ENCODE measurements around the gene ARFGEF3. TPM values are rescaled to one million over a fixed set of nuclear protein-coding genes. Genes with fewer than 3 reads are reported as not detected.

Gene ARFGEF3
- total RNA-seq, 1 donor from 2014 or later, result 0.15 TPM

DNA sequence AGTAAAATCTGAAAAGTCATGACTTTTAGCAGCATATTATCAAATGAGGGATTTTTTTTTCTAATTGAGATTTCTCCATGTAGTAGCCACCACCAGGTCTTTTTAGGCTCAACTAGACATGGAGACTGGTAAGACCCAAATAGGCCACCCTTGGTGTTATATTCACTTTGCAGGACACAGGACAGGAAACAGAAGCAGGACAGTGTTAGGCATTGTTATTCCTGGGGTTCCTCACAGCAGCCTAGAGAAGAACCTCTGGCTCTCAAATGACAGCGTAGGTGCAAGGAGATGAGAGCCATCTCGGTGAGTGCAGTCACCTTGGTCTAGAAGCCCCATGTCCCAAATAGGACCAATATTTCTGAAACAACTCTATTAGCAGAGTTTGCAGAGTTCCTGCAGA lies 75.7 kb downstream of the ARFGEF3 start:
- intact Hi-C loops (cut with micrococcal nuclease), result no loop called here

GRCh38 chr6:138238368-138238767 lies 76.6 kb downstream of the ARFGEF3 start:
- intact Hi-C loops (cut with micrococcal nuclease), result no loop called here

GRCh38 chr6:138239774-138240173 lies 78.0 kb downstream of the ARFGEF3 start:
- intact Hi-C loops (cut with micrococcal nuclease), result no loop called here

DNA sequence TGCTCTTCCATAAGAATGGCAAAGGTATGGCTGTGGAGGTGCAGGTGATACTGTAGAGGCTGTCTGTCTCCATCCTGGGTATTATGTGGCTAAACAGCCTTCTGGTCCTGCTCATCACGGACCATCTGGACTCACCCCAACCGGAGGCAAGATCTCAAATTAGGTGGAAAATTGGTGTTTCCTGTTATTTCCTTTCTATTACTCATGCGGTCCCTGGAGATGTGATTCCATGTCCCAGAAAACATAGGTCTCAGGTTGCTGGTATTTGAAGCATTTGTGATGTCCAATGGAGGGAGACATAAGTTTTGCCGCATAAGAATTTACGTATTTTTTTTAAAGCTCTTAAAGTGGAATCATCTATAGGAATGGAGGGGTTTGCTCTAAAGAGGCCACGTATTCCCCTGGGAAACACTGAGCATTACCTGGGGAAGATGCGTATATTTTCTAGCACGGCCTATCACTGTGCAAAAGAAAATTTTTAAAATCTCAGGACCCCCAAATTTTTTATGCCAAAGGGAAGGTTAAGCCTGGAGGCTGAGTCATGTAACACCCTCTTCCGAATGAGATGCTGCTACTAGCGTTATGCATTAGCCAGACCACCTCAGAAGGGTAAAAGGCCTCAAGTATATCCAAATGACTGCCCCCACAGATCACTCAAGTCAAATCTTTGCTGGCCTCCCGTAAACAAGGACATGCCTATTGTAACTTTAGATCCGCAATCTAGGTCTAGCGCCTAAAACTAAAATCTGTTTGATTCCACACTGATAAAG lies 78.9 kb downstream of the ARFGEF3 start:
- intact Hi-C loops (cut with micrococcal nuclease), result no loop called here

DNA sequence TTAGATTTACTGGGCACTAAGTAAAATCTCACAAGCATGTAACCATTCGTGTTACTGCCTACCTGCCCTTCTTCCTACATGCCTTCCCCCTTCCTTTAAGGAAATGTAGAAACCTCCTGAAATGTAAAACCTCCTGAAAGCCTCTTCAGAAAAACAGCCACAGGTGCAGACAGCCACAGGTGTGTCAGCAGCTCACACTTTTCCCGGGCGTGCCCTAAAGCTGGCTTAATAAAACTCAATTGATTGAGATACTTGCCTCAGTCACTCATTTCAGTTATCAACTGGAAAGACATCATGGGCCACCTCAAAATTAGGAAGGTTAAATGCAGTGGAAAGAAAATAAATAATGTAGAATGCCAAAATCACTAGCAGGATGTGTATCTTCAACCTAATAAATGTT lies 79.6 kb downstream of the ARFGEF3 start:
- intact Hi-C loops (cut with micrococcal nuclease), result no loop called here

DNA sequence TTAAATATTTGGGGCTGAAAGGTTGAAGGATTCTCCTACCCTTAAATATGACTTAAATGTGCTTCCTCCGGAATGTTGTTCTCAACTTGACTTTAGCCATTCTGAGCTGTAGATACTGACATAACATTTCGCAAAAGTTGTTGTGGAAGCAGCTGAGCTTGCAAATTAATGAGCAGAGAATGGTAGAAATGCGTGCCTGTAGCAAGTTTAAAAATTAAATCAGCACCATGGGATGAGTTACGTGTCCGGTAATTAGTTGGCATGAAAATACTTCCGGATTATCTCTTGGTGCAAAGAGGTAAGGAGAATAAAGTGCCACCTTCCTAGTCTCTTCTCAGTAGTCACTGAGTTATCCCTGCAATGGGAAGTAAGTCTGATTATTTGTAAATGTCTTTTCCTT lies 80.2 kb downstream of the ARFGEF3 start:
- intact Hi-C loops (cut with micrococcal nuclease), result no loop called here

GRCh38 chr6:138242987-138243592 lies 81.4 kb downstream of the ARFGEF3 start:
- intact Hi-C loops (cut with micrococcal nuclease), result no loop called here

GRCh38 chr6:138245751-138246150 lies 84.0 kb downstream of the ARFGEF3 start:
- intact Hi-C loops (cut with micrococcal nuclease), result no loop called here

DNA sequence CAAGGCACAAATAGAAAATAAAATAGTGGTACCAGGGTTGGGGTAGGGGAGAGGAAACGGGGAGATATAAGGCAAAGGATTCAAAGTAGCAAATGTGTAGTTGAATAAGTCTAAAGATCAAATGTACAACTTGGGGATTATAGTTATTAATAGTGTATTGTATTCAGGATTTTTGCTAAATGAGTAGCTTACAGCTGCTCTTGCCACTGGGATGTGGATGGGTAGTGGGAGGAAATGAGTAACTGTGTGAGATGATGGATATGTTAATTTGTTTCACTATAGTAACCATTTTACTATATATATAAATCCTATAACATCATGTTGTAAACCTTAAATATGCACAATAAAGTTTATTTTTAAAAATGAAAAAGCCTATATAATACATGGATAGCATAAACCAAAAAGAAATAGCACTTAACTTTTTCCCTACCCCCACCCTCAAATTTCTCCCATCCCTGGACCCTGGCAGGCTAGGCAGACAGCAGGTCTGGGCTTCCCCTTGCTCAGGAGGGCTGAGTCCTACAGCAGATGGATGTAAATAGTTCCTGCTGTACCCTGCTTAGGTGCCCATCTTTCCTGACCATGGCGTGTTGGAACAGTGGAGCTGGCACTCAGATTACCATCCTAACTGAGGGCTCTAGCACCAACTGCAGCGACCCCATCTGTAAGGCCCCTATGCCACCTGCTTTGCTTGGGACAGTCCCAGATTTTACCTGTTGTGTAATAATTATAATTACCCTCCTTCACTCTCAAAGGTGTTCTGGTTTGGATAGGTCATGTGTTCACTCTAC lies 85.1 kb downstream of the ARFGEF3 start:
- intact Hi-C loops (cut with micrococcal nuclease), result no loop called here

DNA sequence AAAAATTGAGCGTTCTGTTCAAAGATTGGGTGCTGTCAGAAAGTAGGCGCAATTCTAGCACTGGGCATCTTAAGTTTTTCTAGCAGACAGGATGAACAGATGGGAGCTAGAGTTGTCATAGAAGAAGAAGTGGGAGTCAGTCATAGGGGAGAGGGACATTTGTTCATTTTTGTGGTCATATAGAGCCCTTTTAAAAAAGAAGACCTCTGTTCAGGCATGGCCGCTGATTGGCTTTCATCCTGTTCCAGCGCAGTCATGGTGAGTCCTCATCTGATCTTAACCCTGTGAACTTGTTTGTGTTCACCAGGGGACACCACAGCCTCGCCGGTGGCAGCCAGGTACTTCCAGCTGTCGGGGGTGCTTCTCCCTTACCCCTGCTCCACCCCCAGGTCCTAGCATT lies 86.3 kb downstream of the ARFGEF3 start:
- intact Hi-C loops (cut with micrococcal nuclease), result no loop called here

GRCh38 chr6:138248878-138249277 lies 87.1 kb downstream of the ARFGEF3 start:
- intact Hi-C loops (cut with micrococcal nuclease), result no loop called here

- intact Hi-C loops (cut with micrococcal nuclease), result no loop called here
Measured at GRCh38 chr6:138250053-138250452, 88.3 kb downstream of the ARFGEF3 start.

DNA sequence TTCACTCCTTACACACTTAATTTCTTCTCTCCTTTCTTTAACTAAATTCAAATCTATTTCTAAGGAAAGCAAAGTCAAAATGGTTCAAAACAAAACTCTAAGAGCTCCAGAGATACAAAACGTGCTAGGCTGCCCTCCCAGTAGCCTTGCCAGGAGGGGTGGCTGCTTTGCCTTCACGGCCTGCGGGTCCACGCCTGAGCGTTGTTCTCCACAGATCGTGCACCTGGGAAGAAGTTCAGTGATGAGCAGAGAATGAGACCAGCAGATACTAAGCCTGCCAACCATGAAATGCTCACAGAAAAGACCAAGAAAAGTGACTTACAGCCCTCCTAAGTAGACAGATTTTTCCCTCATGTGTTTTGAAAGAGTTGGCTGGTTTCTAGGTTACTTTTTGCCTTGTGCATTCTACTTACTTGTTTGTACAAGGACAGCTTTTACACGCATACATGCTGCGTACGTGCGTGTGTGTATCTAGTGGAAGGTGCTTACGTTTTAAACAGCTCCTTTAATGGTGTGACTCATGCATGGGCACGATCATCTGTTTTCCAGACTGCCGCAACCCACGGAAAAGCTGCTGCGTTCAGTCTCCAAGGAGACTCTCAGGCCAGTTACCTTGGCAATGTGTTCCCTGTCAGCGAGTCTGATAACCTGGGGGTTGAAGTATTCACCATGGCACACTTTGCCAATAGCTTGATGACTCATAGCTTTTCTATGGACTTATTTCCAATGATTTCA lies 88.9 kb downstream of the ARFGEF3 start:
- intact Hi-C loops (cut with micrococcal nuclease), result no loop called here

GRCh38 chr6:138253731-138254130 lies 92.0 kb downstream of the ARFGEF3 start:
- intact Hi-C loops (cut with micrococcal nuclease), result no loop called here

- intact Hi-C loops (cut with micrococcal nuclease), result no loop called here
Measured at GRCh38 chr6:138255443-138255842, 93.7 kb downstream of the ARFGEF3 start.

DNA sequence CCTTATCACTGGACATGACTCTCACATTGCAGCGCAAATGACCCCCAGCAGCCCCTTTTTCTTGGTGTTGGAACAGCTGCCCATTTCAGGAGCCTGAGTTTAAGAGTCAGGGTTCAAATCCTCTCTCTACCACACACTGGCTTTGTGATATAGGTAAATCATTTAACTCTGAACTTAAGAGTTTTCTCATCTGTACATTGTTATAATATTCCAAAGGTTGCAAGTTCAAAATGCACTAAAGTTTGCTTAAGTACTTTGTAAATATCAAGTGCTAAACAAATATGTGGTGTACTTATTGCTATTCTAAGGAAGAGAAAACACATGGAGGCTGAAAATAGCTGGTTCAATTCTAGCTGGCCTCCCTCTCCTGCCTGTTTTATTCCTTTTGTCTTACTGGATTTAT lies 95.9 kb downstream of the ARFGEF3 start:
- intact Hi-C loops (cut with micrococcal nuclease), result no loop called here

- intact Hi-C loops (cut with micrococcal nuclease), result no loop called here
Measured at GRCh38 chr6:138258197-138258596, 96.5 kb downstream of the ARFGEF3 start.

- intact Hi-C loops (cut with micrococcal nuclease), result no loop called here
Measured at GRCh38 chr6:138258991-138259390, 97.3 kb downstream of the ARFGEF3 start.

GRCh38 chr6:138261116-138261780 lies 99.5 kb downstream of the ARFGEF3 start:
- intact Hi-C loops (cut with micrococcal nuclease), result no loop called here

DNA sequence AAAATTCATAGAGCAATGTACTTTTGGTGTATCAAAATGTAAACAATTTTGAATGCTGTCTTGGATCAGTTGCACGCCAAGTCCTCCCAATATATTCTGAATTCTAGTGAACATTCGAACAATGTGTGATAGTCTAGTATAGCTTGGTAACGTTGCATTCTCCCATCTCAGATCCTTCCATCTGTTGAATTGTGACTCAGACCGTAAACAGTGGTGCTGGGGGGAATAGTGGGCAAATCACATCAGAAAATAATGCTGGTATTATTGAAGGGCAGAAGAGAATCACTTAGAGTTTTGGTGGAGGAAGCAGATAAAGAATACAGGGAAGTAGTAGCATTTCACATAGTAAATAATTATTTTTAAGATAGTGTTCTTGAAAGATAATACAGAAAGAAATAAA lies 102.2 kb downstream of the ARFGEF3 start:
- intact Hi-C loops (cut with micrococcal nuclease), result no loop called here

GRCh38 chr6:138264372-138264880 lies 102.7 kb downstream of the ARFGEF3 start:
- intact Hi-C loops (cut with micrococcal nuclease), result no loop called here
